Measurements from ENCODE around the gene DBI.

The DBI gene

GRCh38 chr2:119419065-119419464 is 52.3 kb downstream of the DBI start:
- Histone ChIP-seq H3K9me3 (ENCODE audit: control insufficient read depth, insufficient read depth, low read depth, low read length) (peaks cover 27% of the 10 kb centered on the region), H3K4me1 (ENCODE audit: control insufficient read depth, insufficient read depth, low read length) (no peaks in the 10 kb centered on the region), H3K4me3 (ENCODE audit: low read depth, low read length) (no peak overlapping the region), H3K9ac (ENCODE audit: low read length) (no peak overlapping the region), H3K27ac (ENCODE audit: low read depth, low read length) (no peak overlapping the region), H3K27me3 (ENCODE audit: control insufficient read depth, insufficient read depth, low read length) (no peaks in the 10 kb centered on the region), H3K36me3 (ENCODE audit: control insufficient read depth, insufficient read depth, low read length) (no peaks in the 10 kb centered on the region)

DNA sequence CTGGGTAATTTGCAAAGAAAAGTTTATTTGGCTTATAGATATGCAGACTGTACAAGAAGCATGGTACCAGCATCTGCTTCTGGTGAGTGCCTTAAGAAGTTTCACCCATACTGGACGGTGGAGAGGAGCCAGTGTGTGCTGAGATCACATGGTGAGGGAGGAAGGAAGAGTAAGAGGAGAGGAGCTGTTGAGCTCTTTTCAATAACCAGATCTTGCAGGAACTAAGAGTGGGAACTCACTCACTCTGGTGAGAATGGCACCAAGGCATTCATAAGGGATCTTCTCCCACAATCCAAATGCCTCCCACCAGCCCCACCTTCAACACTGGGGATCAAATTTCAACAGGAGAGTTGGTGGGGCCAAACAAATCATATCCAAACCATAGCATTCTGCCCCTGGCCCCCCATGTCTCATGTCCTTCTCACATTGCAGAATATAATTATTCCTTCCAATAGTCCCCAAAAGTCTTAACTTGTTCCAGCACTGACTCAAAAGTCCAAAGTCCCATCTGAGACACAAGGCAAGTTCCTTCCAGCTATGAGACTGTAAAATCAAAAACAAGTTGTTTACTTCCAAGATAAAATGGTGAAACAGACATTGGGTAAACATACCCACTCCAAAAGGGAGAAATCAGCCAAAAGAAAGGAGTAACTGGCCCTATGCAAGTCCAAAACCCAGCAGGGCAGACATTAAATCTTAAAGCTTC is 53.2 kb downstream of the DBI start:
- Histone ChIP-seq H3K4me1 (ENCODE audit: control insufficient read depth, insufficient read depth, low read length) (no peaks in the 10 kb centered on the region), H3K27ac (ENCODE audit: low read depth, low read length) (no peak overlapping the region), H3K9ac (ENCODE audit: low read length) (no peak overlapping the region), H3K27me3 (ENCODE audit: control insufficient read depth, insufficient read depth, low read length) (no peaks in the 10 kb centered on the region), H3K36me3 (ENCODE audit: control insufficient read depth, insufficient read depth, low read length) (no peaks in the 10 kb centered on the region), H3K4me3 (ENCODE audit: low read depth, low read length) (no peak overlapping the region), H3K9me3 (ENCODE audit: control insufficient read depth, insufficient read depth, low read depth, low read length) (peaks cover 27% of the 10 kb centered on the region)

DNA sequence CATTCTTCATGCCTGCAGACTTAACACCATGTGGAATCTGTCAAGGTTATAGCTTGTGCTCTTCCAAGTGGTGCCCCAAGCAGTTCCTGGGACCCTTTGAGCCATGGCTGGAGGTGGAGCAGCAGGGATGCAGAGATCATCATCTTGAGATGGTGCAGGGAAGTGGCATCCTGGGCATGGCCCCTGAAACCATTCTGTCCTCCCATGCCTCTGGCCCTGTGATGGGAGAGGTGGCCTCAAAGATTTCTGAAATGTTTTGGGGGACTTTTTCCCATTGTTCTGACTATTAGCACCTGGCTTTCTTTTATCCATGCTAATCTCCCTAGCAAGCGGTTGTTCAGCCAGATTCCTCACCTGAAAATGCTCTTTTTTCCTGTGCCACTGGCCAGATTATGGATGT is 54.5 kb downstream of the DBI start:
- Histone ChIP-seq H3K4me1 (ENCODE audit: control insufficient read depth, insufficient read depth, low read length) (no peaks in the 10 kb centered on the region), H3K9me3 (ENCODE audit: control insufficient read depth, insufficient read depth, low read depth, low read length) (peaks cover 27% of the 10 kb centered on the region), H3K36me3 (ENCODE audit: control insufficient read depth, insufficient read depth, low read length) (no peaks in the 10 kb centered on the region), H3K9ac (ENCODE audit: low read length) (no peak overlapping the region), H3K4me3 (ENCODE audit: low read depth, low read length) (no peak overlapping the region), H3K27me3 (ENCODE audit: control insufficient read depth, insufficient read depth, low read length) (no peaks in the 10 kb centered on the region), H3K27ac (ENCODE audit: low read depth, low read length) (no peak overlapping the region)

- Histone ChIP-seq H3K36me3 (ENCODE audit: control insufficient read depth, insufficient read depth, low read length) (no peaks in the 10 kb centered on the region), H3K9ac (ENCODE audit: low read length) (no peak overlapping the region), H3K9me3 (ENCODE audit: control insufficient read depth, insufficient read depth, low read depth, low read length) (peaks cover 27% of the 10 kb centered on the region), H3K27ac (ENCODE audit: low read depth, low read length) (no peak overlapping the region), H3K4me1 (ENCODE audit: control insufficient read depth, insufficient read depth, low read length) (peaks cover 3% of the 10 kb centered on the region), H3K4me3 (ENCODE audit: low read depth, low read length) (no peak overlapping the region), H3K27me3 (ENCODE audit: control insufficient read depth, insufficient read depth, low read length) (no peaks in the 10 kb centered on the region)
Measured at GRCh38 chr2:119421741-119422140, 55.0 kb downstream of the DBI start.

Measured in HUES6 (cell line).